Hair follicular keratinocyte (primary cell): ENCODE measurements around the gene CYP2C9. TPM values are rescaled to one million over a fixed set of nuclear protein-coding genes. Genes with fewer than 3 reads are reported as not detected.

ENCODE experiments used
- total RNA-seq: library from RNA; depleted of rRNA; stranded (reverse); fragments of >200 nt; gene quantifications from 2 replicates; pipeline ENCODE4 v1.2.3, GENCODE V29; 2015

CYP2C9 gene
- not detected in 2 replicates for total RNA-seq

DNA sequence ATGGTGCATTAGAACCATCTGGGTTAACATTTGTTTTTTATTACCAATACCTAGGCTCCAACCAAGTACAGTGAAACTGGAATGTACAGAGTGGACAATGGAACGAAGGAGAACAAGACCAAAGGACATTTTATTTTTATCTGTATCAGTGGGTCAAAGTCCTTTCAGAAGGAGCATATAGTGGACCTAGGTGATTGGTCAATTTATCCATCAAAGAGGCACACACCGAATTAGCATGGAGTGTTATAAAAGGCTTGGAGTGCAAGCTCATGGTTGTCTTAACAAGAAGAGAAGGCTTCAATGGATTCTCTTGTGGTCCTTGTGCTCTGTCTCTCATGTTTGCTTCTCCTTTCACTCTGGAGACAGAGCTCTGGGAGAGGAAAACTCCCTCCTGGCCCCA is at the start of gene CYP2C9:
CYP2C9 (plus strand) TSS at position 276 of the 400 bp plus-strand sequence; CDS start at position 301, 25 bp downstream.

Other genes starting within 250 kb of the CYP2C9 start
- gene CYP2C19, start 176.0 kb upstream of the CYP2C9 start, total RNA-seq = not detected in 2 replicates
- not detected in 2 replicates for gene CYP2C8, start 130.8 kb downstream of the CYP2C9 start, total RNA-seq